Loucy (cell line): ENCODE measurements around the gene COX20.

Experiments used
- H2AFZ ChIP-seq: fragments of 200-600 bp; sonication (generic); 2 replicates; pipeline ENCODE4 v1.6.0; 2016; ENCODE audit warnings: antibody characterized with exemption, mild to moderate bottlenecking, low read length, moderate library complexity
- H3F3A ChIP-seq: fragments of 200-600 bp; 2 replicates; pipeline ENCODE4 v1.6.0; 2016; ENCODE audit warnings: antibody characterized with exemption, low read depth, mild to moderate bottlenecking
- H3K27me3 ChIP-seq: fragments of 200-600 bp; sonication (generic); 2 replicates; pipeline ENCODE4 v1.6.1; 2014; ENCODE audit warnings: low read length, mild to moderate bottlenecking; ENCODE audit not compliant: insufficient read depth, poor library complexity, severe bottlenecking
- H3K36me3 ChIP-seq: fragments of 200-600 bp; sonication (generic); 2 replicates; pipeline ENCODE4 v1.6.1; 2016; ENCODE audit warnings: low read length; ENCODE audit not compliant: insufficient read depth
- H3K4me1 ChIP-seq: fragments of 200-600 bp; sonication (generic); 2 replicates; pipeline ENCODE4 v1.5.1; 2014; ENCODE audit warnings: low read length, mild to moderate bottlenecking; ENCODE audit not compliant: insufficient read depth, poor library complexity, severe bottlenecking
- H3K4me2 ChIP-seq: fragments of 200-600 bp; sonication (generic); 2 replicates; pipeline ENCODE4 v1.6.0; 2014; ENCODE audit warnings: antibody characterized with exemption, low read length, low read depth, mild to moderate bottlenecking; ENCODE audit not compliant: poor library complexity, severe bottlenecking
- H3K4me3 ChIP-seq: fragments of 200-600 bp; sonication (generic); 2 replicates; pipeline ENCODE4 v1.5.1; 2014; ENCODE audit warnings: low read length, mild to moderate bottlenecking, mixed read lengths; ENCODE audit not compliant: poor library complexity, severe bottlenecking
- H3K79me2 ChIP-seq: fragments of 200-600 bp; sonication (generic); 2 replicates; pipeline ENCODE4 v1.6.1; 2014; ENCODE audit warnings: low read length; ENCODE audit not compliant: insufficient read depth
- H3K9ac ChIP-seq: fragments of 200-600 bp; sonication (generic); 2 replicates; pipeline ENCODE4 v1.6.0; 2014; ENCODE audit warnings: mild to moderate bottlenecking, low read depth, low read length, moderate library complexity; ENCODE audit not compliant: poor library complexity, severe bottlenecking
- H3K9me2 ChIP-seq: fragments of 200-600 bp; sonication (generic); replicated peaks from 2 replicates; pipeline ENCODE4 v1.6.1; 2016; ENCODE audit warnings: low read depth, low read length, mixed read lengths
- H3K9me3 ChIP-seq: fragments of 200-600 bp; sonication (generic); 2 replicates; pipeline ENCODE4 v1.6.1; 2014; ENCODE audit warnings: mild to moderate bottlenecking, antibody characterized with exemption, low read length, low read depth; ENCODE audit not compliant: insufficient read depth
- H4K20me1 ChIP-seq: fragments of 200-600 bp; sonication (generic); 2 replicates; pipeline ENCODE4 v1.6.0; 2014; ENCODE audit warnings: antibody characterized with exemption, low read length, mild to moderate bottlenecking; ENCODE audit not compliant: insufficient read depth, poor library complexity, severe bottlenecking
- EZH2phosphoT487 ChIP-seq: fragments of 200-600 bp; IDR thresholded peaks from 2 replicates; pipeline ENCODE4 v1.6.1; 2018; ENCODE audit warnings: antibody characterized with exemption, mild to moderate bottlenecking, moderate library complexity, borderline replicate concordance
- TF ChIP-seq, protein P1 (sequence below): fragments of 200-600 bp; sonication (generic); conservative IDR thresholded peaks from 2 replicates; pipeline ENCODE4 v1.5.1; 2014; ENCODE audit warnings: mild to moderate bottlenecking, antibody characterized with exemption, low read length

Gene COX20

DNA sequence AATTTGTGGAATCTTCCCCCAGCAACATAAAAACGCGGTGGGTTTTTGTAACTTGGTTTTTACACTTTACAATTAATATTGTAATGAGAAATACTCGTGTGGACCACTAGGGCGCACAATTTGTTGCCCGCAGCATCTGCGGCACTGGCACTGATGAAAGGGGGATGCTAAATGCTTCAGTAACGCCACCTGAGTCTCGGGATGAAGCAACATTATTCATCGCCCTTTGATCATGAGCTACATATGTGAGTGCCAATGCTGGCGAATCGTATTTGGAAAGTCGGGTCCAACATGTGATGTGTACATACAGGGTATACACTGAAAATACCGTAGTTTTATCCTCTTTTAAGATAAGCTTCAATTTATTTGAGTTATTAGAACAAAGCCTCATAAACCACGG, 34.2 kb upstream of the COX20 start:
- no peaks in the 10 kb centered on the region for H3K9me2 ChIP-seq
- no peaks in the 10 kb centered on the region for H3K9me3 ChIP-seq
- H2AFZ ChIP-seq: peak overlapping the region; percentile 54; the same call in 1 of the 2 replicates
- TF ChIP-seq, protein P1, sequence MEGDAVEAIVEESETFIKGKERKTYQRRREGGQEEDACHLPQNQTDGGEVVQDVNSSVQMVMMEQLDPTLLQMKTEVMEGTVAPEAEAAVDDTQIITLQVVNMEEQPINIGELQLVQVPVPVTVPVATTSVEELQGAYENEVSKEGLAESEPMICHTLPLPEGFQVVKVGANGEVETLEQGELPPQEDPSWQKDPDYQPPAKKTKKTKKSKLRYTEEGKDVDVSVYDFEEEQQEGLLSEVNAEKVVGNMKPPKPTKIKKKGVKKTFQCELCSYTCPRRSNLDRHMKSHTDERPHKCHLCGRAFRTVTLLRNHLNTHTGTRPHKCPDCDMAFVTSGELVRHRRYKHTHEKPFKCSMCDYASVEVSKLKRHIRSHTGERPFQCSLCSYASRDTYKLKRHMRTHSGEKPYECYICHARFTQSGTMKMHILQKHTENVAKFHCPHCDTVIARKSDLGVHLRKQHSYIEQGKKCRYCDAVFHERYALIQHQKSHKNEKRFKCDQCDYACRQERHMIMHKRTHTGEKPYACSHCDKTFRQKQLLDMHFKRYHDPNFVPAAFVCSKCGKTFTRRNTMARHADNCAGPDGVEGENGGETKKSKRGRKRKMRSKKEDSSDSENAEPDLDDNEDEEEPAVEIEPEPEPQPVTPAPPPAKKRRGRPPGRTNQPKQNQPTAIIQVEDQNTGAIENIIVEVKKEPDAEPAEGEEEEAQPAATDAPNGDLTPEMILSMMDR: peak; percentile 82
- no peak for TF ChIP-seq EZH2phosphoT487
- H3K36me3 ChIP-seq: no peaks in the 10 kb centered on the region
- no peaks in the 10 kb centered on the region for H3K27me3 ChIP-seq
- H3K4me1 ChIP-seq: no peaks in the 10 kb centered on the region
- H3F3A ChIP-seq: no peaks in the 10 kb centered on the region
- no peaks in the 10 kb centered on the region for H4K20me1 ChIP-seq
- no peak overlapping the region for H3K9ac ChIP-seq
- H3K4me2 ChIP-seq: no peak overlapping the region
- H3K4me3 ChIP-seq: no peak overlapping the region
- no peaks in the 10 kb centered on the region for H3K79me2 ChIP-seq

DNA sequence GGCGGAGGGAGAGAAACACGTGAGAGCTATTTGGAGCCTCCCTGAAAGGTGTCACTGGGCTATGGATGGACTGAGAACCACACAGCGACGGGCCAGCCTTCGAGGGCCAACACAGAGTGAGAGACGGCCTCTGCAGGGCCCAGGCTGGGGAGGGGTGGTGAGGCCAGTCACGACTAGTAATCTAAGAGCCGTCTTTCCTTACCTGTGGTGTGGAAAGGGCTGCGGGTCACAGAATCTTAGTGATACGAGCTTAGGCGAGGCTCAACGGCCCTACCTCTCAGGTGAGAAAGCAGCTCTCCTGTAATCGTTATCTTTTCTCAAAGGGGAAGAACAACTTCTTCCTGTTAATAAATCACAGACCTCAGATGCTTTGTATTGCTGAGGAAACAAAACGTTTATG, 33.4 kb upstream of the COX20 start:
- Histone ChIP-seq H3K79me2 (no peaks in the 10 kb centered on the region), H3F3A (no peaks in the 10 kb centered on the region), H3K36me3 (no peaks in the 10 kb centered on the region), H2AFZ (no peak overlapping the region), H3K9me3 (no peaks in the 10 kb centered on the region), H3K9ac (no peak overlapping the region), H3K4me2 (no peak overlapping the region), H3K4me3 (no peak overlapping the region), H3K4me1 (no peaks in the 10 kb centered on the region), H4K20me1 (no peaks in the 10 kb centered on the region), H3K27me3 (no peaks in the 10 kb centered on the region), H3K9me2 (no peaks in the 10 kb centered on the region)
- TF ChIP-seq, protein P1: no peak
- TF ChIP-seq EZH2phosphoT487: no peak

DNA sequence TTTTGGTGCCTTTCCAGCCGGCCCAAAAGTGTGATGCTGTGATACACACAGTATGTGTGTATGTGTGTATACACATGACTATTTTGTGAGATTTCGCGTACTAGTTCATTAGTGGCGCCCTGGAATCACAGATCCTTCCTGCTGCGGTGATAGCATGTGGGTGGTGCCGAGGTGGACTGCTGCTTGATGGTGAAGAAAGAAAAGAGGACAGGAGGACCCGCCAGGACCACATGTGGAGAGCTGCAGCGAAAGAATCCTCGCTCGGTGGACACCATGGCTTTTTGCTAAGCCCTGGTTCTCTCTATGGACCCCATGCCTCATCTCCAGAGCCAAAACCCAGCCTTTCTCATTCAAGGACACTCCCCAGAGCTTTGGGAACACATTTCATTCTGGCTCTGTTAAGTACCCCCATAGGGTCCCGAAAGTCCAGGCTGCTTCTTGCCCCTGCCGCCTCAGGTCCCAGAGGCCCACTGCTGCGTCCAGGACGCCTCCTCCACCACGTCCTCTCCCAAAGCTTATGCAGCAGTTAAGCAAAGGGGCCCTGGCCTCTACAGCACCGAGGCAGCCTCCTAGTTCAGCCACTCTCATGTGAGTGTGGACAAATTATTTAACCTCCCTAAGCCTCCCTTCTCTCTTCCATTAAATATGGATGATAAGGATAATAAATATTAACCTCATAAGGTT, 32.8 kb upstream of the COX20 start:
- no peak overlapping the region for H3K9ac ChIP-seq
- H3K27me3 ChIP-seq: no peaks in the 10 kb centered on the region
- no peaks in the 10 kb centered on the region for H3K79me2 ChIP-seq
- no peaks in the 10 kb centered on the region for H3K4me1 ChIP-seq
- H3K9me2 ChIP-seq: no peaks in the 10 kb centered on the region
- H3K9me3 ChIP-seq: no peaks in the 10 kb centered on the region
- TF ChIP-seq, protein P1: no peak
- TF ChIP-seq EZH2phosphoT487: no peak
- no peaks in the 10 kb centered on the region for H3F3A ChIP-seq
- no peak overlapping the region for H3K4me3 ChIP-seq
- H2AFZ ChIP-seq: no peak overlapping the region
- no peak overlapping the region for H3K4me2 ChIP-seq
- H4K20me1 ChIP-seq: no peaks in the 10 kb centered on the region
- no peaks in the 10 kb centered on the region for H3K36me3 ChIP-seq
